BLaER1 (cell line): ENCODE measurements around the gene JAKMIP2.
A peak's percentile ranks its signal among the peaks of the same experiment; 100 is the strongest.

Experiments
- H3K27ac ChIP-seq: shearing (Covaris generic); formaldehyde crosslinking; 2 replicates; pipeline ENCODE4 v1.8.1; 2022
- H3K27me3 ChIP-seq: shearing (Covaris generic); formaldehyde crosslinking; 2 replicates; pipeline ENCODE4 v1.8.1; 2022
- H3K36me3 ChIP-seq: shearing (Covaris generic); formaldehyde crosslinking; 2 replicates; pipeline ENCODE4 v1.8.1; 2022
- H3K4me1 ChIP-seq: shearing (Covaris generic); formaldehyde crosslinking; 2 replicates; pipeline ENCODE4 v1.8.1; 2022
- H3K4me2 ChIP-seq: shearing (Covaris generic); formaldehyde crosslinking; 2 replicates; pipeline ENCODE4 v1.8.1; 2022
- H3K4me3 ChIP-seq: shearing (Covaris generic); formaldehyde crosslinking; 2 replicates; pipeline ENCODE4 v1.8.1; 2022
- H3K9ac ChIP-seq: shearing (Covaris generic); formaldehyde crosslinking; 2 replicates; pipeline ENCODE4 v1.8.1; 2022
- H3K9me3 ChIP-seq: shearing (Covaris generic); formaldehyde crosslinking; 2 replicates; pipeline ENCODE4 v1.8.1; 2022
- H4K20me1 ChIP-seq: shearing (Covaris generic); formaldehyde crosslinking; 2 replicates; pipeline ENCODE4 v1.8.1; 2022
- Cebpa-rat ChIP-seq: shearing (Covaris generic); IDR thresholded peaks from 2 replicates; pipeline ENCODE4 v1.8.1; 2022

JAKMIP2 gene

DNA sequence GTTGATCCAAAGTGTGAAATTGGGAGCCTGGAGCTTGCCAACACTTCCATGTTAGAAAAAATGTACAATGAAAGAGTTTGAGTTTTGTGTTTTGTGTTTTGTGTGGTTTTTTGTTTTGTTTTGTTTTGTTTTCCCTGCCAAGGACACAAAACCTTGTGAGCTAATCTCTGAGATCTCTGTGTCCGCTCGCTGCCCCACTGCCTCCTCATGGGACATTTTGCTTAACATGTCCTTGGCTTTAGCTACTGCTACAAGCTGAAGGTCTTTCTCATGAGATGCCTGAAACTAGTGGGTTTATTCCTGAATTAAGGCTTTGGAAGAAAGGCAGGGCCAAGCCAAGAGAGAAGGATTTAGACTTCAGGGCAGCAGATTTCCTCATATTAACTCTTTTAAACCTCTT is 7.3 kb upstream of the JAKMIP2 start:
- Histone ChIP-seq H3K9me3 (no peaks in the 10 kb centered on the region), H3K4me1 (no peaks in the 10 kb centered on the region), H3K4me2 (no peak overlapping the region), H3K36me3 (no peaks in the 10 kb centered on the region), H4K20me1 (no peaks in the 10 kb centered on the region), H3K9ac (no peak overlapping the region), H3K4me3 (no peak overlapping the region), H3K27me3 (no peaks in the 10 kb centered on the region), H3K27ac (no peak overlapping the region)
- TF ChIP-seq Cebpa-rat: no peak

DNA sequence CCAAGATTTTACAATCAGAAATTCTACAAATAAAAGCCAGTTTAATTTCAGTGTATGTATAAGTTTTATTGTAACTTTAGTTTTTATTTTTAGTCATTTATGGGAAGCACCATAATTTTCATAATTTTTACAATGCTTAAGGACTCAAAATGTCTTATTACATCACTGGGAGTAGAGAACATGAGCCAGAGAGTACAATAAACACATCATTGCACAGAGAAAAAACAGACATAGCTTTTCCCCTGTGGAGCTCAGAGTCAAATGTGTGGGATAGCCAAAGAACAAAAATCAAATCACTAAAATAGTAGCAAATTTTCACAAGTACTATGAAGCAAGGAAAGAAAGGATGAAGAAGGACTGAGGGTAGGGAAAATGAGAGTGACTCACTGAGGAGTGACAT is 5.5 kb upstream of the JAKMIP2 start:
- Histone ChIP-seq H3K4me3 (no peak overlapping the region), H3K4me1 (0 out of 2 replicates have a peak, but pooled peaks cover 2% of the 10 kb centered on the region), H3K36me3 (no peaks in the 10 kb centered on the region), H3K27me3 (no peaks in the 10 kb centered on the region), H4K20me1 (no peaks in the 10 kb centered on the region), H3K27ac (no peak overlapping the region), H3K4me2 (no peak overlapping the region), H3K9ac (no peak overlapping the region), H3K9me3 (no peaks in the 10 kb centered on the region)
- TF ChIP-seq Cebpa-rat: no peak

DNA sequence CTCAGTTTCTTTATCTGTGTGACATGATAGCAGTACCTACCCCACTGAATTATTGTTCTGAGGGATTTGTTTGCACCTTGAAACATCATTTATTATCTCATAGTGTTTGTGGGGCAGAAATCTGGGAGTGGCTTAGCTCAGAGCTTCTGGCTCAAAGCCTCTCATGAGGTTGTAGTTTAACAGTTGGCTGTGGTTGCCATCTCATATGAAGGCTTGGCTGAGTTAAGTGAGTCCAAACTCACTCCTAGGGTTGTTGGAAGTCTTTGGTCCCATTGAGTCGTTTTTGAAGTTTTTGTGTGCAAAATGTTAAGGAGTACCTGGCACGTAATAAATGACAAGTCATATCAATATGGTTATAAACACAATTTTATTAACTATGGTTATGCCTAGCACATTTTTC is 3.6 kb upstream of the JAKMIP2 start:
- H3K9me3 ChIP-seq: no peaks in the 10 kb centered on the region
- H3K4me3 ChIP-seq: no peak overlapping the region
- no peak for TF ChIP-seq Cebpa-rat
- no peaks in the 10 kb centered on the region for H3K36me3 ChIP-seq
- peaks cover 14% of the 10 kb centered on the region for H3K4me1 ChIP-seq
- no peak overlapping the region for H3K4me2 ChIP-seq
- H4K20me1 ChIP-seq: no peaks in the 10 kb centered on the region
- no peaks in the 10 kb centered on the region for H3K27me3 ChIP-seq
- H3K9ac ChIP-seq: no peak overlapping the region
- H3K27ac ChIP-seq: no peak overlapping the region

DNA sequence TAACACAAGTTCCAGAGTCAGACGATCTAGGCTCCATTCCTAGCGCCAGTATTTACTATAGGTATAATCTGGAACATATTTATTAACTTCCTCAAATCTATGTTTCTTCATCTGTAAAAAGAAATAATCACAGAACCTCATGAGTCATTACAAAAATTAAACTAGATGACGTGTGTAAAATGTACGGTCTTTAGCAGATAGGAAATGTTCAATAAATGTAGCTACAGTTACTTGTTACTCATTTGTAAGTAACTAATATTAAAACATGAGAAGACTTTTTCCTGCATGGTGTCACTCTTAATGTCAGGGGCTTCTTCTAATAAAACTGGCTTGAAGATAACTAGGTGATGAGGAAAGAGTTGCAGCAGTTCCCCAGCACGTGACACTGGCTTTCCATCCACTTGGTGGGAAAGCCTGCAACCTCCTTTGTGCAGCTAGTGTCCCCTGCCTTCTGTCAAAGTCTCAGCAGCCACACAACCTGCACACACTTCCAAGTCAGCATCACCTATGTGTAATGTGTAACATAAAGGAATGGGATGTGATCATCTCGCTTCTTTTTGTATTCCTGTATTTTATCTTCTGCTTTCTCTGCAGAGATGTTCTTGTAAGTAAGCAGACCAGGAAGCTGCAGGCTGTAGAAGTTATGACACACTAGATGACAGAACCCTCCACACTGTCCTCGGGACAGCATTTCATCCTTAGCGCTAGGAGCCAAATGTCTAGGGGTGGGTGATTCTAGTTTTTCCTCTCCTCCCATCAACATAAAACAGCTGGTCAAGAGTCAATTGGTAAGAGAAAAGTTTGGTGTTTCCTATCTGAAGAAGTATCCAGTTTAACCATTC is 1.8 kb upstream of the JAKMIP2 start:
- Histone ChIP-seq H3K9ac (no peak overlapping the region), H3K27ac (no peak overlapping the region), H4K20me1 (no peaks in the 10 kb centered on the region), H3K36me3 (no peaks in the 10 kb centered on the region), H3K9me3 (no peaks in the 10 kb centered on the region), H3K4me2 (no peak overlapping the region), H3K27me3 (no peaks in the 10 kb centered on the region), H3K4me3 (no peak overlapping the region), H3K4me1 (peaks cover 32% of the 10 kb centered on the region)
- TF ChIP-seq Cebpa-rat: no peak

DNA sequence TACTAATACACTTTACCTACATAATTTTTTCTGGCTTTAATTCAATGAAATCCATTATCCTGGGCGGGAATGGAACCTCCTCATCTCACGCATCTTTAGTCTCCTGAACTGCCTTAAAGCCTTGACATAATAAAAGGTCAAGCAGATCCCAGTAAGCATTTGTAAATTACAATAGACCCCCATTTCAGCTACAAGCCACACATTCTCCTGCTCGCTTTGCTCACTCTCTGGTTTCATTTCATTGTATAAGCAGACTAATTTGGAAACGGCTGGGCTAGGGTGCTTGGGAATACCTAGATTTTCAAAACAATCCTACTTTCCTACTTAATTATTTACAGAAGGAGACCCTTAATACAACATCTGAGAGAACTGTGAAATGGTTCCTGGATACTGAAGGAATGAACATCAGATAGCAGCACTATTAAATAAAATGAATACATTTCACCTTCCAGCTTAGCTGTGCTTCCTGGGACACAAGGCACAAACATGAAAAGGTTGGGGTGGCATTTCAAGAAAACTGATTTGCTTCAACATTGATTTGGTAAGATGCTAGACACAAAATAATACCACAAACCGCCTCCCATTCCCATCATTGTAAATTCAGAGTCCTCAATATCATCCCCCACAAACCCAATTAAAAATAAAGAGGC is 1.5 kb downstream of the JAKMIP2 start:
- peak overlapping the region; percentile 75 for H3K4me3 ChIP-seq
- H3K36me3 ChIP-seq: 0 out of 2 replicates have a peak, but pooled peaks cover 7% of the 10 kb centered on the region
- H3K9ac ChIP-seq: peak overlapping the region; percentile 83; the same call in 1 of the 2 replicates
- no peak overlapping the region; the same call in 1 of the 2 replicates for H3K27ac ChIP-seq
- no peaks in the 10 kb centered on the region for H4K20me1 ChIP-seq
- TF ChIP-seq Cebpa-rat: no peak
- no peaks in the 10 kb centered on the region for H3K27me3 ChIP-seq
- peak overlapping the region; percentile 91 for H3K4me2 ChIP-seq
- H3K9me3 ChIP-seq: peaks cover 12% of the 10 kb centered on the region
- peaks cover 32% of the 10 kb centered on the region for H3K4me1 ChIP-seq

DNA sequence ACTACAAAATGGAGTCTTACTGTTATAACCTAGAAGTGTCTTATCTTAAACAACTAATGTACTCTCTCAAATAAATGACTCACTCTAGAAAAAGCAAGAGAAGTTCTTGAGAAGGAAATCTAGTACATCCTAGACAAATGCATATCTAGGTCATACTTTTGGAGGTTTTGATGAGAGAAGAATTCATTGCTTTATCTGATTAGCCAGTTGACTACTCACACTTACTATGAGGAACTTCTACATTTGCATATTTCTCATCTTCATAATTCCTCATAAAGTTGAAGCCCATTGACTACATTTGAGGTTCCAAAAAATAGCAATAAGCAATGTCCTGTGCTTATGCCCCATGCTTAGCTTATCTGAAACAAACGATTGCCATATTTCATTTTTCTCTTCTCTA is 2.8 kb downstream of the JAKMIP2 start:
- H3K9ac ChIP-seq: no peak overlapping the region
- no peaks in the 10 kb centered on the region for H3K27me3 ChIP-seq
- H3K4me1 ChIP-seq: peaks cover 32% of the 10 kb centered on the region
- no peaks in the 10 kb centered on the region for H4K20me1 ChIP-seq
- no peak overlapping the region for H3K27ac ChIP-seq
- H3K9me3 ChIP-seq: peaks cover 14% of the 10 kb centered on the region
- peak overlapping the region; percentile 91 for H3K4me2 ChIP-seq
- TF ChIP-seq Cebpa-rat: no peak
- no peak overlapping the region for H3K4me3 ChIP-seq
- H3K36me3 ChIP-seq: 0 out of 2 replicates have a peak, but pooled peaks cover 7% of the 10 kb centered on the region

DNA sequence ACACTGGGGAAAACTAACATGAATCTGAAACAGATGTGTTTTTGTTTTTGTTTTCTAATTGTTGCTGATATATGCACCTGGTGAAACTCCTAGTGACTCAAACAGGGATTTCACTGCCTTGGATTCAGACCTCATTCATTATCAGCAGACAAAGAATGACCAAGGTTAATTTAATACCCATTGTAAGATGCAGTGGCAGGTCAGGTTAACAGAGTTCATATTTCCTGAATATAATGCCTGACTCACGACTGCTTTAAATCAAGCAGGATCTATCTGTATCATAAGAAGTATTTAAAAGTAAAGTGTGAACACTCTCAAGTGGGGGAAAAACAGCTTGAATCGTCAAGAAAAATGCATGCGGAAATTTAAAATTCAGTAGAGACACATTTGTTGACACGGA is 5.5 kb downstream of the JAKMIP2 start:
- no peaks in the 10 kb centered on the region for H4K20me1 ChIP-seq
- no peaks in the 10 kb centered on the region for H3K27me3 ChIP-seq
- H3K4me2 ChIP-seq: no peak overlapping the region
- peaks cover 26% of the 10 kb centered on the region for H3K4me1 ChIP-seq
- no peak overlapping the region for H3K4me3 ChIP-seq
- H3K27ac ChIP-seq: no peak overlapping the region
- no peak for TF ChIP-seq Cebpa-rat
- 0 out of 2 replicates have a peak, but pooled peaks cover 7% of the 10 kb centered on the region for H3K36me3 ChIP-seq
- peaks cover 14% of the 10 kb centered on the region for H3K9me3 ChIP-seq
- no peak overlapping the region for H3K9ac ChIP-seq

DNA sequence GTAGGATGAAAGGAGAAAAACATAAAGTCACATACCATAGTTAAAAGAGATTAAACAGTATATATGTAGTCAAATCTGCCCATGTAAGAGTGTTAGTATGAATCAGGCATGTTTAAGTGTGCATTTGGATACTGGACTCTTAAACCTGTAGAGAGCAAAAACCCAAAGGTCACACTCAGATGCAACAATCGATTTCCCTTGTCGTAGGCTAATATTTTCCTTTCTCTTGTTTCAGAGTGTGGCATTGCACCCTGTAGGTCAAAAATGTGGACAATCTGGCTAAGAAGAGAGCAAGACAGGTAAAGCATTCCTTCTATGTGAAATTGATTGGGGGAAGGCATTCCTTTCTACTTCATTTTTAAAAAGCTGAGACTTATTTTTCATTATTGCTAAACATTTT is 8.9 kb downstream of the JAKMIP2 start:
- H3K4me2 ChIP-seq: no peak overlapping the region
- no peak overlapping the region for H3K4me3 ChIP-seq
- H4K20me1 ChIP-seq: no peaks in the 10 kb centered on the region
- H3K36me3 ChIP-seq: 0 out of 2 replicates have a peak, but pooled peaks cover 7% of the 10 kb centered on the region
- H3K4me1 ChIP-seq: no peaks in the 10 kb centered on the region
- TF ChIP-seq Cebpa-rat: no peak
- H3K27ac ChIP-seq: no peak overlapping the region
- peaks cover 14% of the 10 kb centered on the region for H3K9me3 ChIP-seq
- no peak overlapping the region for H3K9ac ChIP-seq
- H3K27me3 ChIP-seq: no peaks in the 10 kb centered on the region

DNA sequence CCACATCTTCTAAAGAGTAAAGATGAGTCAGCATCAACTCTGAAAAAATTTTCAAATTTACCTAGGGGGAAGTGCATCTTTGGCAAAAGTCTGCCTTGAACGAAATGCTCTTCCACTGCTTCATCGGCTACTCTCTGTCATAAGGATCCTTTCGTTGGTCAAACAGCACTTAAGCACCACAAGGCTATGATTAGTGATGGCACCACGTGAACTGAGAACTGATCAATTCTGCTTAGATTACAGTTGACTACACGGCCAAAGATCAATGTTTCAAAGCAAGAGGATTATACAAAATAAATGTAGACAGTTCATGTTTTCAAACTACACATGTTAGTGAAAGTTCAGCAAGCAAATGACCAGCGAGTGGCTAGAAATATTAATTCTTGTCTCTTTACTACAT is 9.4 kb downstream of the JAKMIP2 start:
- no peak for TF ChIP-seq Cebpa-rat
- Histone ChIP-seq H3K4me1 (no peaks in the 10 kb centered on the region), H3K4me3 (no peak overlapping the region), H3K4me2 (no peak overlapping the region), H3K9ac (no peak overlapping the region), H3K27ac (no peak overlapping the region), H4K20me1 (no peaks in the 10 kb centered on the region), H3K9me3 (peaks cover 14% of the 10 kb centered on the region), H3K27me3 (no peaks in the 10 kb centered on the region), H3K36me3 (0 out of 2 replicates have a peak, but pooled peaks cover 7% of the 10 kb centered on the region)

DNA sequence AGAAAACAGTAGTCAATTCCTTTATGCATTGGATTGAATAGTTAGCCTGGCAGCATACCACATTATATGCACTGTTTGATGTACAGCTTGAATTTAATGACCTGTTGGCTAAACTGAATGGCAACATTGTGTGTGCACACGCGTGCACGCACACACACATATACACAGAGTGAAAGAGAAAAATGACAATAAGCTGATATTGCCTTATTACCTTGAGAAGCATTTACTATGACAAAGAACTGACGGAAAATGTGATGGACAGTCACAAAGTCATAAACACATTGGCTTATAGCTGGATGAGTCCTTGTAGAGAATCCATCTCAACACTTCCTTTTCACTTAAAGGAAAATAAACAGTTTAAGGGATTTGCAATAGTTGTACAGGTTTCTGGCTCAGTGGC is 15.5 kb downstream of the JAKMIP2 start:
- H4K20me1 ChIP-seq: no peaks in the 10 kb centered on the region
- H3K36me3 ChIP-seq: no peaks in the 10 kb centered on the region

More for the DNA sequence above, 15.5 kb downstream of the JAKMIP2 start:
- no peaks in the 10 kb centered on the region for H3K4me1 ChIP-seq
- no peak overlapping the region for H3K4me2 ChIP-seq
- H3K9me3 ChIP-seq: no peaks in the 10 kb centered on the region
- no peak overlapping the region for H3K27ac ChIP-seq
- no peak overlapping the region for H3K4me3 ChIP-seq
- TF ChIP-seq Cebpa-rat: no peak
- no peaks in the 10 kb centered on the region for H3K27me3 ChIP-seq
- no peak overlapping the region for H3K9ac ChIP-seq
